ENCODE results near the gene FHAD1.

DNA sequence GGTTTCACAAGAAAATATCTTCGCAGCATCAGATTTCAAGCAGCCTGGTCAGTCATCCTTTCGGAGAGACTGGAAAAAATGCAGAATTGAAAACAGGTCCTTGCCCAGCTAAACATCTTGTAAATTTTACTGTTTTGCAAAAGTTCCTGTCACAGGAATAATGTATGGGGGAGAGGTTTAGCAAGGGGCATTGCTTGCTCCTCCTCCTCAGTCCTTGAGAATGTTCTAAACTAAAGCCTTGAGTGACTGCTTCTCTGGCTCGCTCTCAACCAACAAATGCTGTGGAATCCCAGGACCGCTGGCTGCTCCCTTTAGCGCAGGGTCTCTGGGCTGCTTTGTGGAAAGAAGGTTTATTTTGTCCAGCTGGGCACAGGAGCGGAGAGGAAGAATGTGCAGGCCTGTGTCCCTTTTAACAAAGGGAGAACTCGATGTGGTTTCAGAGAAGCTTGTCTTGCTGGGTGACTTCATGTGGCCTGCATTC is 33.6 kb upstream of the FHAD1 start:
- no peak for TF ChIP-seq PRMT3 (CRISPR knock-in tag; IDR thresholded peaks at IDR 0.05; ENCODE audit: borderline replicate concordance, low read depth)
- no peak for TF ChIP-seq BHLHE40 (IDR thresholded peaks at IDR 0.05; ENCODE audit: low read length)
- TF ChIP-seq, protein P1, sequence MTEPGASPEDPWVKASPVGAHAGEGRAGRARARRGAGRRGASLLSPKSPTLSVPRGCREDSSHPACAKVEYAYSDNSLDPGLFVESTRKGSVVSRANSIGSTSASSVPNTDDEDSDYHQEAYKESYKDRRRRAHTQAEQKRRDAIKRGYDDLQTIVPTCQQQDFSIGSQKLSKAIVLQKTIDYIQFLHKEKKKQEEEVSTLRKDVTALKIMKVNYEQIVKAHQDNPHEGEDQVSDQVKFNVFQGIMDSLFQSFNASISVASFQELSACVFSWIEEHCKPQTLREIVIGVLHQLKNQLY (CRISPR knock-in tag; IDR thresholded peaks at IDR 0.05), result no peak
- no peak for TF ChIP-seq GABPB1 (CRISPR knock-in tag; IDR thresholded peaks at IDR 0.05)
- no peak for TF ChIP-seq MAFK (conservative IDR thresholded peaks at IDR 0.05 in 1 of 2, IDR thresholded peaks at IDR 0.05 in 1 of 2; ENCODE audit: low read length in 2 of 2)
- no peak for TF ChIP-seq FOXO1 (CRISPR knock-in tag; IDR thresholded peaks at IDR 0.05)
- no peak for TF ChIP-seq ZNF776 (CRISPR knock-in tag; IDR thresholded peaks at IDR 0.05)
- no peak for TF ChIP-seq POLR2A (IDR thresholded peaks at IDR 0.05; ENCODE audit: insufficient read depth in 1 of 2, low read depth in 2 of 2, low read length in 2 of 2)
- no peak for TF ChIP-seq MAFG (CRISPR knock-in tag; IDR thresholded peaks at IDR 0.05)
- TF ChIP-seq, protein P2, sequence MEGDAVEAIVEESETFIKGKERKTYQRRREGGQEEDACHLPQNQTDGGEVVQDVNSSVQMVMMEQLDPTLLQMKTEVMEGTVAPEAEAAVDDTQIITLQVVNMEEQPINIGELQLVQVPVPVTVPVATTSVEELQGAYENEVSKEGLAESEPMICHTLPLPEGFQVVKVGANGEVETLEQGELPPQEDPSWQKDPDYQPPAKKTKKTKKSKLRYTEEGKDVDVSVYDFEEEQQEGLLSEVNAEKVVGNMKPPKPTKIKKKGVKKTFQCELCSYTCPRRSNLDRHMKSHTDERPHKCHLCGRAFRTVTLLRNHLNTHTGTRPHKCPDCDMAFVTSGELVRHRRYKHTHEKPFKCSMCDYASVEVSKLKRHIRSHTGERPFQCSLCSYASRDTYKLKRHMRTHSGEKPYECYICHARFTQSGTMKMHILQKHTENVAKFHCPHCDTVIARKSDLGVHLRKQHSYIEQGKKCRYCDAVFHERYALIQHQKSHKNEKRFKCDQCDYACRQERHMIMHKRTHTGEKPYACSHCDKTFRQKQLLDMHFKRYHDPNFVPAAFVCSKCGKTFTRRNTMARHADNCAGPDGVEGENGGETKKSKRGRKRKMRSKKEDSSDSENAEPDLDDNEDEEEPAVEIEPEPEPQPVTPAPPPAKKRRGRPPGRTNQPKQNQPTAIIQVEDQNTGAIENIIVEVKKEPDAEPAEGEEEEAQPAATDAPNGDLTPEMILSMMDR (CRISPR knock-in tag; IDR thresholded peaks at IDR 0.05), result no peak
- no peak for TF ChIP-seq SALL2 (CRISPR knock-in tag; IDR thresholded peaks at IDR 0.05)
- TF ChIP-seq ZNF83 (CRISPR knock-in tag; IDR thresholded peaks at IDR 0.05; ENCODE audit: borderline replicate concordance), result no peak
- TF ChIP-seq GATAD2A (CRISPR knock-in tag; IDR thresholded peaks at IDR 0.05), result no peak

Data from HepG2 (cell line).